NT2/D1 (cell line): ENCODE results near the gene CDO1.
A peak's percentile ranks its signal among the peaks of the same experiment; 100 is the strongest.

Source experiments
- DNase-seq: peaks from one replicate; pipeline ENCODE4 v3.0.0-alpha.2; 2011; ENCODE audit warnings: low read depth, low spot score
- H3K27me3 ChIP-seq: 2 replicates; pipeline ENCODE4 v1.6.0; 2011; ENCODE audit warnings: mild to moderate bottlenecking; ENCODE audit not compliant: insufficient read length, insufficient read depth
- H3K36me3 ChIP-seq: 2 replicates; pipeline ENCODE4 v1.6.1; 2011; ENCODE audit warnings: mild to moderate bottlenecking, low read length, mixed read lengths; ENCODE audit not compliant: insufficient read depth, insufficient read length
- H3K4me1 ChIP-seq: 2 replicates; pipeline ENCODE4 v1.5.1; 2011; ENCODE audit not compliant: insufficient read depth, insufficient read length
- H3K4me3 ChIP-seq: 2 replicates; pipeline ENCODE4 v1.5.1; 2011; ENCODE audit warnings: low read depth; ENCODE audit not compliant: insufficient read length
- H3K9ac ChIP-seq: 2 replicates; pipeline ENCODE4 v1.6.0; 2011; ENCODE audit warnings: low read depth; ENCODE audit not compliant: insufficient read length
- H3K9me3 ChIP-seq: 2 replicates; pipeline ENCODE4 v1.5.1; 2011; ENCODE audit warnings: mild to moderate bottlenecking, low read length; ENCODE audit not compliant: insufficient read depth
- SUZ12 ChIP-seq: IDR thresholded peaks from 2 replicates; pipeline ENCODE4 v1.6.1; 2011; ENCODE audit not compliant: insufficient read length, insufficient read depth; ENCODE audit errors: extremely low read depth
- YY1 ChIP-seq: IDR thresholded peaks from 2 replicates; pipeline ENCODE4 v1.6.1; 2011; ENCODE audit not compliant: insufficient read length, insufficient read depth
- ZNF274 ChIP-seq: IDR thresholded peaks from 2 replicates; pipeline ENCODE4 v1.6.1; 2011; ENCODE audit warnings: mild to moderate bottlenecking, low read depth, low read length

Gene CDO1

GRCh38 chr5:115816226-115817081 is at the start of gene CDO1:
Gene CDO1, minus strand, starts transcription at chr5:115816659. Its CDS starts 262 bp downstream, at chr5:115816397.
- peak within 1 kb of the TSS; percentile 86 for H3K9ac ChIP-seq
- H3K4me1 ChIP-seq, result no peaks in the 10 kb centered on the region
- peaks cover 33% of the 10 kb centered on the region for H3K27me3 ChIP-seq
- no peaks in the 10 kb centered on the region for H3K9me3 ChIP-seq
- H3K36me3 ChIP-seq, result no peaks in the 10 kb centered on the region
- peak within 1 kb of the TSS; percentile 83 for H3K4me3 ChIP-seq
- no peak for DNase-seq
- TF ChIP-seq YY1 (no peak), SUZ12 (no peak), ZNF274 (no peak)

DNA sequence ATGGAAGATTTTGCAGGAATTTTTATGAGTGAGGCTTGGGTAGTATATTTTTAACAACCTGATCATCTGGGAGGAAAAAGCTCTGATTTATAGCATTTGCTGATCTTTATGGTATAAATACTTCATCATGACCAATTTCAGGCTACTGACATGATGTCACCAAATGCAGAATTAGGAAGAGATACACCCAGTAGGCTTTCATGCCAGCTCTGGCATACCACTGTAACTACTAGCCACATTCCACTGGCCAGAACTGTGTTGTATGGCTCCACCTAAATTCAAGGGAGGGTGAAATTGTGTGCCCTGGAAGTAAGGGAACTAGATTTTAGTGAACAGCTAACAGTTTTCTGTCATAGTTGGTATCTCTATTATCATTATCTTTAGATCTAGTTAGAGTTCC is 42.9 kb upstream of the CDO1 start:
- no peak overlapping the region for H3K4me3 ChIP-seq
- no peak for TF ChIP-seq ZNF274
- no peak for TF ChIP-seq SUZ12
- TF ChIP-seq YY1, result no peak
- no peaks in the 10 kb centered on the region for H3K9me3 ChIP-seq
- no peak overlapping the region for H3K9ac ChIP-seq
- no peak for DNase-seq
- no peaks in the 10 kb centered on the region for H3K36me3 ChIP-seq
- no peaks in the 10 kb centered on the region for H3K27me3 ChIP-seq
- H3K4me1 ChIP-seq, result no peaks in the 10 kb centered on the region

- Histone ChIP-seq H3K9me3 (0 out of 2 replicates have a peak, but pooled peaks cover 6% of the 10 kb centered on the region), H3K4me3 (no peak overlapping the region), H3K4me1 (no peaks in the 10 kb centered on the region), H3K9ac (no peak overlapping the region), H3K36me3 (no peaks in the 10 kb centered on the region), H3K27me3 (no peaks in the 10 kb centered on the region)
- TF ChIP-seq YY1 (no peak), ZNF274 (no peak), SUZ12 (no peak)
- no peak for DNase-seq
Observed at GRCh38 chr5:115858396-115858795, 41.9 kb upstream of the CDO1 start.

GRCh38 chr5:115857626-115858349 is 41.3 kb upstream of the CDO1 start:
- no peak for DNase-seq
- no peak overlapping the region for H3K9ac ChIP-seq
- TF ChIP-seq SUZ12, result no peak
- TF ChIP-seq ZNF274, result no peak
- TF ChIP-seq YY1, result no peak

DNA sequence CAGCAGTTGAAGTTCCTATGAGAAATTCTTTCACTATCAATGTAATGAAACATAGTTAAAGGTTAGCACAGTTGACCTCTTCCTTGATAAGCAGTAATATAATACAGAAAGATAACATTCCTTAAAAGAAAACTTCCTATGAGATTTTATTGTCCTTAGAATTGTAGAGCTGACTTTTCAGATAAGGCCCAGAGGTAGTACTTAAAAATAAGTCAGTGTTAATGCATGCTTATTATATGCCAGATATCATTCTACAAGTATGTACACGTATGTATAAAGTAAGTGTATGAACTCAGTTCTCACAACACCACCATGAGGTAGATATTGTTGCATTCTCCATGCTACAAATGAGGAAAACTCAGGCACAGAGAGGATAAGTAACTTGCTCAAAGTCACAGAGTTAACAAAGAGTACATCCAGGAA is 40.6 kb upstream of the CDO1 start:
- Histone ChIP-seq H3K9ac (no peak overlapping the region), H3K9me3 (0 out of 2 replicates have a peak, but pooled peaks cover 9% of the 10 kb centered on the region), H3K36me3 (no peaks in the 10 kb centered on the region), H3K4me3 (no peak overlapping the region), H3K4me1 (no peaks in the 10 kb centered on the region), H3K27me3 (no peaks in the 10 kb centered on the region)
- TF ChIP-seq SUZ12 (no peak), YY1 (no peak), ZNF274 (no peak)
- DNase-seq, result no peak

More at GRCh38 chr5:115857626-115858349, 41.3 kb upstream of the CDO1 start:
- no peaks in the 10 kb centered on the region for H3K4me1 ChIP-seq
- H3K9me3 ChIP-seq, result 0 out of 2 replicates have a peak, but pooled peaks cover 9% of the 10 kb centered on the region
- H3K36me3 ChIP-seq, result no peaks in the 10 kb centered on the region
- H3K27me3 ChIP-seq, result no peaks in the 10 kb centered on the region
- H3K4me3 ChIP-seq, result no peak overlapping the region

GRCh38 chr5:115855959-115856358 is 39.5 kb upstream of the CDO1 start:
- Histone ChIP-seq H3K36me3 (no peaks in the 10 kb centered on the region), H3K4me1 (no peaks in the 10 kb centered on the region), H3K9me3 (0 out of 2 replicates have a peak, but pooled peaks cover 9% of the 10 kb centered on the region), H3K4me3 (no peak overlapping the region), H3K27me3 (no peaks in the 10 kb centered on the region), H3K9ac (no peak overlapping the region)
- no peak for TF ChIP-seq ZNF274
- TF ChIP-seq SUZ12, result no peak
- TF ChIP-seq YY1, result no peak
- DNase-seq, result no peak

- TF ChIP-seq SUZ12 (no peak), ZNF274 (no peak), YY1 (no peak)
- Histone ChIP-seq H3K9ac (no peak overlapping the region), H3K27me3 (no peaks in the 10 kb centered on the region), H3K4me1 (no peaks in the 10 kb centered on the region), H3K9me3 (0 out of 2 replicates have a peak, but pooled peaks cover 9% of the 10 kb centered on the region), H3K4me3 (no peak overlapping the region), H3K36me3 (no peaks in the 10 kb centered on the region)
- DNase-seq, result no peak
Observed at GRCh38 chr5:115854139-115854538, 37.7 kb upstream of the CDO1 start.
